ENCODE results near the gene TSHZ3. TPM values are rescaled to one million over a fixed set of nuclear protein-coding genes. Genes with fewer than 3 reads are reported as not detected.

TSHZ3 gene
- total RNA-seq, 1 experiment from 2014 or later: 3.2 TPM

GRCh38 chr19:31354316-31354715, 5.1 kb upstream of the TSHZ3 start:
- Histone ChIP-seq H4K5ac (ENCODE audit: insufficient read length, low read depth, low read length) (no peak overlapping the region), H3K27ac (ENCODE audit: insufficient read length, low read depth, low read length) (no peak overlapping the region), H3K4me2 (ENCODE audit: insufficient read depth, insufficient read length, low read length) (peak overlapping the region; percentile 94), H3K18ac (ENCODE audit: insufficient read length, low read depth, low read length) (no peak overlapping the region), H3K79me2 (ENCODE audit: insufficient read depth, low read length) (no peaks in the 10 kb centered on the region), H3K9ac (ENCODE audit: extremely low read depth, insufficient read length, low read length) (no peak overlapping the region), H3K27me3 (ENCODE audit: insufficient read depth, low read length) (peaks cover 40% of the 10 kb centered on the region), H3K14ac (ENCODE audit: insufficient read depth, low read length) (no peak overlapping the region), H3K79me1 (ENCODE audit: insufficient read depth, low read depth, low read length, poor library complexity, severe bottlenecking) (no peaks in the 10 kb centered on the region), H2AFZ (ENCODE audit: low read length) (no peak overlapping the region), H3K23ac (ENCODE audit: insufficient read length, low read depth, low read length) (no peak overlapping the region), H4K91ac (ENCODE audit: insufficient read length, low read depth, low read length) (no peak overlapping the region), H3K4me1 (ENCODE audit: insufficient read depth, low read length) (peaks cover 15% of the 10 kb centered on the region; the same call in 1 of the 2 replicates), H3T11ph (ENCODE audit: low read length) (no peak overlapping the region), H2AK5ac (ENCODE audit: insufficient read length, low read length) (no peak overlapping the region), H3K4ac (ENCODE audit: low read depth, low read length) (no peak overlapping the region), H2BK15ac (ENCODE audit: low read depth, low read length) (no peak overlapping the region), H2BK12ac (ENCODE audit: insufficient read length, low read depth, low read length) (no peak overlapping the region), H3K9me3 (ENCODE audit: control insufficient read depth, low read depth, low read length) (no peaks in the 10 kb centered on the region), H2BK5ac (ENCODE audit: insufficient read length, low read length) (no peak overlapping the region), H2BK120ac (ENCODE audit: low read depth, low read length, poor library complexity, severe bottlenecking) (no peak overlapping the region), H3K56ac (ENCODE audit: insufficient read length, low read depth, low read length) (no peak overlapping the region), H4K20me1 (ENCODE audit: control insufficient read depth, insufficient read depth, insufficient read length) (peaks cover 2% of the 10 kb centered on the region), H3K23me2 (ENCODE audit: insufficient read length, low read depth, low read length, poor library complexity, severe bottlenecking) (peaks cover 50% of the 10 kb centered on the region), H2BK20ac (ENCODE audit: low read depth, low read length, poor library complexity, severe bottlenecking) (no peak overlapping the region), H4K8ac (replicated peaks; ENCODE audit: insufficient read length, low read depth, low read length) (no peak overlapping the region)
- Mint-ChIP-seq H3K36me3 (ENCODE audit: insufficient read depth in 1 of 3, low read depth in 3 of 3) (no peaks in the 10 kb centered on the region; a peak in 1 of 7 replicates), H3K9me3 (no peaks in the 10 kb centered on the region; a peak in 2 of 5 replicates), H3K4me3 (peak overlapping the region; percentile 46 to 90), H3K4me1 (peaks cover 53 to 54% of the 10 kb centered on the region in 2 experiments), H3K27me3 (ENCODE audit: low read depth) (peaks cover 70% of the 10 kb centered on the region), H3K27ac (no peak overlapping the region)
- WGBS (ENCODE audit: extremely low coverage, insufficient read length, low lambda C conversion rate): no CpG with 5 or more reads among the region's 10 CpGs
- peak; percentile 39 for DNase-seq
- TF ChIP-seq CTCF (conservative IDR thresholded peaks at IDR 0.05): no peak
